GM12878 (cell line): ENCODE data around the gene CEBPG. TPM values are rescaled to one million over a fixed set of nuclear protein-coding genes. Genes with fewer than 3 reads are reported as not detected.

Source experiments
- ASH2L ChIP-seq: fragments of 300-600, 200-600 bp; sonication (generic); IDR thresholded peaks from 2 replicates; pipeline ENCODE4 v1.6.1; 2017; ENCODE audit warnings: low read depth, mild to moderate bottlenecking, borderline replicate concordance
- CUX1 ChIP-seq: IDR thresholded peaks from 2 replicates; pipeline ENCODE4 v1.6.1; 2012; ENCODE audit warnings: improper control_type of control experiment, low read depth, low read length; ENCODE audit not compliant: insufficient replicate concordance
- DPF2 ChIP-seq: fragments of 450-650 bp; IDR thresholded peaks from 2 replicates; pipeline ENCODE4 v1.6.1; 2017; ENCODE audit warnings: mild to moderate bottlenecking
- LARP7 ChIP-seq: fragments of 450-650 bp; IDR thresholded peaks from 2 replicates; pipeline ENCODE4 v1.6.1; 2017; ENCODE audit warnings: mild to moderate bottlenecking
- ZBTB11 ChIP-seq: fragments of 450-650 bp; formaldehyde crosslinking; IDR thresholded peaks from 2 replicates; pipeline ENCODE4 v1.5.0; 2022; ENCODE audit warnings: mild to moderate bottlenecking, missing genetic modification characterization
- polyA plus RNA-seq, 11 experiments: library from polyadenylated mRNA; depleted of rRNA in 4 of 11; unstranded in 6 of 11; stranded (reverse) in 5 of 11; fragments of >200 nt; fragmentation: Nextera tagmentation in 4 of 11; fragmentation: Illumina TruSeq in 1 of 11; extraction: Ambion mirVana in 4 of 11; extraction: Trizol in 1 of 11; gene quantifications; 1 replicate in 1 of 11; 2 replicates in 10 of 11; pipeline versions ENCODE4 v1.2.1 to v1.2.3, GENCODE V29; 2011 to 2016; ENCODE audit warnings: inconsistent platforms in 2 of 11, missing spikeins in 2 of 11, low read depth in 1 of 11
- total RNA-seq, 4 experiments: library from RNA; depleted of rRNA in 3 of 4; stranded (reverse); fragments of >200 nt in 3 of 4; fragmentation: Illumina TruSeq in 1 of 4; extraction: Trizol in 1 of 4; gene quantifications; 2 replicates each; pipeline versions ENCODE4 v1.2.1 to v1.2.3, GENCODE V29; 2013 to 2021

Gene CEBPG
- total and polyA plus RNA-seq, 10 of the 15 experiments (the other 5 are each of a cell fraction or from before 2014, with no cell fraction given), result 5.2 to 22.4 (median 20.0) TPM

GRCh38 chr19:33374236-33374714, 766 bp downstream of the CEBPG start (continued):
- TF ChIP-seq CUX1, result no peak
- no peak for TF ChIP-seq LARP7
- TF ChIP-seq ASH2L, result 0 out of 2 replicates have a peak, but pooled peaks have one; percentile 13
- TF ChIP-seq ZBTB11 (CRISPR knock-in tag), result no peak
- no peak for TF ChIP-seq DPF2
- TF ChIP-seq, all 136 proteins: peak for 5
